Caco-2 (cell line): Measurements from ENCODE around the gene LMBR1. TPM values are rescaled to one million over a fixed set of nuclear protein-coding genes. Genes with fewer than 3 reads are reported as not detected.

ENCODE experiments used
- BruUV-seq: library from RNA; stranded (reverse); fragments of 400-500 nt; replicated peaks from 2 replicates; lab custom pipeline; 2021; lab: Mats Ljungman, UMichigan
- CTCF ChIA-PET: fragments of 300-600 bp; sonication (Branson Sonifier 250); formaldehyde crosslinking; loops from one replicate; lab custom pipeline; 2022; ENCODE audit warnings: antibody characterized with exemption; lab: Charles Lee
- POLR2A ChIA-PET: fragments of 300-600 bp; sonication (Branson Sonifier 250); formaldehyde crosslinking; loops from one replicate; lab custom pipeline; 2022; ENCODE audit warnings: antibody characterized with exemption; lab: Charles Lee
- DNase-seq, 2 experiments: peaks; one replicate each; pipeline versions ENCODE4 v3.0.0 to v3.0.0-alpha.2; 2020 to 2022
- H3K27me3 ChIP-seq: replicated peaks from 2 replicates; pipeline ENCODE4 v1.6.0; 2011; ENCODE audit warnings: low read length; ENCODE audit not compliant: control insufficient read depth, insufficient read depth
- H3K36me3 ChIP-seq: 2 replicates; pipeline ENCODE4 v1.5.1; 2011; ENCODE audit warnings: low read length; ENCODE audit not compliant: control insufficient read depth, insufficient read depth
- H3K4me1 ChIP-seq: fragments of 250-450 bp; sonication (Bioruptor Pico); 2 replicates; pipeline ENCODE4 v1.5.1; 2020; ENCODE audit warnings: mild to moderate bottlenecking
- H3K4me3 ChIP-seq: 2 replicates; pipeline ENCODE4 v1.5.1; 2011; ENCODE audit warnings: low read depth, mild to moderate bottlenecking, control low read depth, low read length
- H3K9me3 ChIP-seq: fragments of 250-450 bp; sonication (Bioruptor Pico); 2 replicates; pipeline ENCODE4 v1.5.1; 2020; ENCODE audit warnings: mild to moderate bottlenecking, moderate library complexity
- H3K27ac Mint-ChIP-seq: one replicate; pipeline ENCODE4 v1.8.0; 2022; ENCODE audit warnings: mixed read lengths; ENCODE audit not compliant: unreplicated experiment
- H3K27me3 Mint-ChIP-seq: one replicate; pipeline ENCODE4 v1.8.0; 2022; ENCODE audit warnings: mixed read lengths; ENCODE audit not compliant: insufficient read depth, unreplicated experiment
- H3K36me3 Mint-ChIP-seq: one replicate; pipeline ENCODE4 v1.8.0; 2022; ENCODE audit warnings: mild to moderate bottlenecking, mixed read lengths; ENCODE audit not compliant: insufficient read depth, unreplicated experiment
- H3K4me1 Mint-ChIP-seq: one replicate; pipeline ENCODE4 v1.8.0; 2022; ENCODE audit warnings: low read depth, mixed read lengths; ENCODE audit not compliant: unreplicated experiment
- H3K4me3 Mint-ChIP-seq: one replicate; pipeline ENCODE4 v1.8.0; 2022; ENCODE audit warnings: mild to moderate bottlenecking, moderate library complexity, mixed read lengths; ENCODE audit not compliant: unreplicated experiment
- H3K9me3 Mint-ChIP-seq: one replicate; pipeline ENCODE4 v1.8.0; 2022; ENCODE audit warnings: mixed read lengths; ENCODE audit not compliant: unreplicated experiment
- CTCF ChIP-seq, 2 experiments: fragments of 200-600 bp in 1 of 2; IDR thresholded peaks; 1 replicate in 1 of 2; 2 replicates in 1 of 2; pipeline versions ENCODE4 v1.5.1 to v1.8.0; 2011 to 2022; ENCODE audit warnings: antibody characterized with exemption in 1 of 2, control low read depth in 1 of 2, inconsistent platforms in 1 of 2, low read depth in 1 of 2, low read length in 1 of 2, mild to moderate bottlenecking in 1 of 2, moderate library complexity in 1 of 2; ENCODE audit not compliant: insufficient read depth in 1 of 2, severe bottlenecking in 1 of 2, unreplicated experiment in 1 of 2
- intact Hi-C: fragments of 100-400 bp; cut with micrococcal nuclease; formaldehyde crosslinking; loops from one replicate; pipeline ENCODE4 v1.10.0; 2022; ENCODE audit not compliant: unreplicated experiment
- total RNA-seq: library from RNA; stranded (reverse); gene quantifications from 2 replicates; pipeline ENCODE4 v1.2.3, GENCODE V29; 2022

LMBR1 gene
- total RNA-seq, 1 experiment from 2014 or later: 77.9 TPM

DNA sequence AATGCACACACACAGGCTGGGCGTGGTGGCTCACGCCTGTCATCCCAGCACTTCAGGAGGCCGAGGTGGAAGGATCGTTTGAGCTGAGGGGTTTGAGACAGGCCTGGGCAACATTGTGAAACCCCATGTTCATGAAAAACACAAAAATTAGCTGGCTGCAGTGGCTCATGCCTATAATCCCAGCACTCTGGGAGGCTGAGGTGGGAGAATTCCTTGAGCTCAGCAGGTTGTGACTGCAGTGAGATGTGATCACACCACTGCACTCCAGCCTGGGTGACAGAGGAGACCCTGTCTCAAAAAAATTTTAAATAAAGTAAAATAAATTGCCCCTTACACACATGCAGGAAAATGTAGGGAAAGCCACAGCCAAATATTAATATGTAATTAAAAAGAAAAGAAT, 208.3 kb downstream of the LMBR1 start:
- Histone ChIP-seq H3K4me1 (peaks cover 29% of the 10 kb centered on the region), H3K9me3 (no peaks in the 10 kb centered on the region), H3K27me3 (no peaks in the 10 kb centered on the region), H3K4me3 (no peak overlapping the region), H3K36me3 (no peaks in the 10 kb centered on the region)
- H3K9me3 Mint-ChIP-seq: no peaks in the 10 kb centered on the region
- peaks cover 13% of the 10 kb centered on the region for H3K36me3 Mint-ChIP-seq
- ChIA-PET CTCF (no interaction called here), POLR2A (no interaction called here)
- intact Hi-C loops: no loop called here
- TF ChIP-seq CTCF (IDR thresholded peaks at IDR 0.05; ENCODE audit: insufficient read depth in 1 of 2, low read depth in 1 of 2, low read length in 1 of 2, severe bottlenecking in 1 of 2, unreplicated experiment in 1 of 2): no peak
- no TSS peak for BruUV-seq
- DNase-seq: no peak
- no peaks in the 10 kb centered on the region for H3K27me3 Mint-ChIP-seq
- no peak overlapping the region for H3K27ac Mint-ChIP-seq
- H3K4me3 Mint-ChIP-seq: no peak overlapping the region
- H3K4me1 Mint-ChIP-seq: peaks cover 16% of the 10 kb centered on the region

DNA sequence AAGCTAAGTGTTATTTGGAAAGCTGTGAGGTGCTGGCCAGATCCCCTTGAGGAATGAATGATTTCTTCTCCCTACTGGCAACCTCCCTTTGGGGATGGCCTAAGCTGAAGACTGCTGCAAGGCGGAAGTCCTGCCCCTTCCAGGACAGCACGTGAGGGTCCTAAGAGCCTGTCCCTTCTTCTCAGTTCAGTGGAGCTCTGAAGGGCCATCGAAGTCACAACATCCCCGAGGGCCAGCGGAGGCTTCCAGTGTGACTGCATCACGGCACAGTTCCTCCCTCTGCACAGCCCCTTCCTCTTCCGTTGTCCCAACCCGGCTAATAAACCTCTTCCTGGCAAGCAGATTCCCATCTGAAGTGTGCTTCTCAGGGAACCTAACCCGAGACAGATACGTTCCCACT, 208.7 kb downstream of the LMBR1 start:
- no peaks in the 10 kb centered on the region for H3K9me3 Mint-ChIP-seq
- BruUV-seq: no TSS peak
- intact Hi-C loops: no loop called here
- peaks cover 12% of the 10 kb centered on the region for H3K4me1 Mint-ChIP-seq
- H3K27me3 ChIP-seq: no peaks in the 10 kb centered on the region
- POLR2A ChIA-PET: no interaction called here
- CTCF ChIA-PET: no interaction called here
- H3K4me1 ChIP-seq: peaks cover 25% of the 10 kb centered on the region
- H3K27me3 Mint-ChIP-seq: no peaks in the 10 kb centered on the region
- H3K4me3 ChIP-seq: no peak overlapping the region
- no peak for TF ChIP-seq CTCF (IDR thresholded peaks at IDR 0.05; ENCODE audit: insufficient read depth in 1 of 2, low read depth in 1 of 2, low read length in 1 of 2, severe bottlenecking in 1 of 2, unreplicated experiment in 1 of 2)
- no peak for DNase-seq
- H3K27ac Mint-ChIP-seq: no peak overlapping the region
- peaks cover 13% of the 10 kb centered on the region for H3K36me3 Mint-ChIP-seq
- H3K9me3 ChIP-seq: no peaks in the 10 kb centered on the region
- H3K36me3 ChIP-seq: no peaks in the 10 kb centered on the region
- no peak overlapping the region for H3K4me3 Mint-ChIP-seq

- Mint-ChIP-seq H3K27me3 (no peaks in the 10 kb centered on the region), H3K4me3 (no peak overlapping the region), H3K27ac (no peak overlapping the region), H3K36me3 (peaks cover 13% of the 10 kb centered on the region), H3K9me3 (no peaks in the 10 kb centered on the region), H3K4me1 (no peaks in the 10 kb centered on the region)
- no TSS peak for BruUV-seq
- intact Hi-C loops: no loop called here
- CTCF ChIA-PET: no interaction called here
- Histone ChIP-seq H3K4me3 (no peak overlapping the region), H3K4me1 (peaks cover 14% of the 10 kb centered on the region; the same call in 1 of the 2 replicates), H3K27me3 (no peaks in the 10 kb centered on the region), H3K9me3 (no peaks in the 10 kb centered on the region), H3K36me3 (no peaks in the 10 kb centered on the region)
- DNase-seq: no peak
- TF ChIP-seq CTCF (IDR thresholded peaks at IDR 0.05; ENCODE audit: insufficient read depth in 1 of 2, low read depth in 1 of 2, low read length in 1 of 2, severe bottlenecking in 1 of 2, unreplicated experiment in 1 of 2): no peak
- POLR2A ChIA-PET: no interaction called here
These were observed 210.1 kb downstream of the LMBR1 start for GRCh38 chr7:156682928-156683327.
